Duodenal mucosa (tissue), 2 donors: ENCODE measurements around the gene DOCK3.

Experiments
- H3K27ac ChIP-seq: one replicate; pipeline ENCODE4 v1.7.0; 2013; ENCODE audit warnings: low read depth, low read length
- H3K27me3 ChIP-seq, 2 donors: one replicate each; pipeline ENCODE4 v1.7.0; 2013; ENCODE audit warnings: low read length in 2 of 2, control low read depth in 1 of 2; ENCODE audit not compliant: insufficient read depth in 2 of 2, control insufficient read depth in 1 of 2
- H3K36me3 ChIP-seq, 2 donors: one replicate each; pipeline ENCODE4 v1.7.0; 2013; ENCODE audit warnings: low read length in 2 of 2, control low read depth in 1 of 2; ENCODE audit not compliant: insufficient read depth in 2 of 2, control insufficient read depth in 1 of 2
- H3K4me1 ChIP-seq, 2 donors: one replicate each; pipeline ENCODE4 v1.7.0; 2013; ENCODE audit warnings: low read length in 2 of 2, control low read depth in 1 of 2; ENCODE audit not compliant: insufficient read depth in 2 of 2, control insufficient read depth in 1 of 2
- H3K4me3 ChIP-seq, 2 donors: one replicate each; pipeline ENCODE4 v1.7.0; 2013; ENCODE audit warnings: low read length in 2 of 2, low read depth in 1 of 2
- H3K9ac ChIP-seq, 2 donors: one replicate each; pipeline ENCODE4 v1.7.0; 2013; ENCODE audit warnings: low read length in 2 of 2, low read depth in 1 of 2
- H3K9me3 ChIP-seq, 2 donors: one replicate each; pipeline ENCODE4 v1.7.0; 2013; ENCODE audit warnings: low read length in 2 of 2, control low read depth in 1 of 2; ENCODE audit not compliant: control insufficient read depth in 1 of 2

The DOCK3 gene

GRCh38 chr3:51395493-51396213, 720.9 kb downstream of the DOCK3 start:
- Histone ChIP-seq H3K36me3 (peaks cover 58 to 75% of the 10 kb centered on the region in 2 donors), H3K27ac (no peak overlapping the region), H3K4me3 (no peak overlapping the region), H3K27me3 (no peaks in the 10 kb centered on the region), H3K9me3 (no peaks in the 10 kb centered on the region), H3K9ac (no peak overlapping the region), H3K4me1 (peaks cover 29 to 38% of the 10 kb centered on the region in 2 donors)

- Histone ChIP-seq H3K4me1 (peaks cover 28 to 35% of the 10 kb centered on the region in 2 donors), H3K36me3 (peaks cover 61 to 79% of the 10 kb centered on the region in 2 donors), H3K27me3 (no peaks in the 10 kb centered on the region), H3K9me3 (no peaks in the 10 kb centered on the region), H3K27ac (no peak overlapping the region), H3K9ac (no peak overlapping the region), H3K4me3 (no peak overlapping the region)
These were observed 721.7 kb downstream of the DOCK3 start for GRCh38 chr3:51396401-51396800.

GRCh38 chr3:51397392-51397791, 722.7 kb downstream of the DOCK3 start:
- no peaks in the 10 kb centered on the region for H3K9me3 ChIP-seq
- H3K27ac ChIP-seq, result no peak overlapping the region
- H3K36me3 ChIP-seq, result peaks cover 64 to 82% of the 10 kb centered on the region in 2 donors
- peaks cover 26 to 28% of the 10 kb centered on the region in 2 donors for H3K4me1 ChIP-seq
- H3K9ac ChIP-seq, result no peak overlapping the region
- no peaks in the 10 kb centered on the region for H3K27me3 ChIP-seq
- no peak overlapping the region for H3K4me3 ChIP-seq

- Histone ChIP-seq H3K9ac (no peak overlapping the region), H3K36me3 (peaks cover 62 to 82% of the 10 kb centered on the region in 2 donors), H3K9me3 (no peaks in the 10 kb centered on the region), H3K27me3 (no peaks in the 10 kb centered on the region), H3K4me1 (peaks cover 13 to 14% of the 10 kb centered on the region in 2 donors), H3K4me3 (no peak overlapping the region), H3K27ac (no peak overlapping the region)
These were observed 724.0 kb downstream of the DOCK3 start for GRCh38 chr3:51398595-51399310.

DNA sequence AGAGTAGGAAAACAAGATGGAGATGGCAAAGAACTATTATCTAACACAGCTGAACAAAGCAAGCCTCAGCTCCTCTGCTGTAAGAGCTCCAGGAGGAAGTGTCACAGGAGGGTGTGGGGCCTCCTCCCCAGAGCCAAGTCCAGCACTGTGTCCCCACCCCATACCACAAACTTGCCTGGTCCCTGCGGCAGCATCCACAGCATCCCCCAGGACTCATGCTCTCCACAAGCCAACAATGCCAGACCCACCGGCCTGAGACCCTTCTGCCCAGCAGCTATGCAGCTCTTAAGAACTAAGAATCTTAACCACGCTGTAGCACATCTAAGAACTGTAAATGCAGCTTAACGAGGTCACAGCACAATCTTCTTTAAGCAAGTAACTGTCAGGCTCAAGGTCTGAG, 725.4 kb downstream of the DOCK3 start:
- H3K4me3 ChIP-seq, result no peak overlapping the region
- peaks cover 3 to 6% of the 10 kb centered on the region in 2 donors for H3K4me1 ChIP-seq
- H3K36me3 ChIP-seq, result peaks cover 48 to 76% of the 10 kb centered on the region in 2 donors
- H3K9me3 ChIP-seq, result no peaks in the 10 kb centered on the region
- H3K27ac ChIP-seq, result no peak overlapping the region
- H3K9ac ChIP-seq, result no peak overlapping the region
- H3K27me3 ChIP-seq, result no peaks in the 10 kb centered on the region

GRCh38 chr3:51401735-51402134, 727.0 kb downstream of the DOCK3 start:
- Histone ChIP-seq H3K27ac (no peak overlapping the region), H3K36me3 (peaks cover 39 to 64% of the 10 kb centered on the region in 2 donors)

GRCh38 chr3:51403675-51404074, 728.9 kb downstream of the DOCK3 start:
- Histone ChIP-seq H3K4me1 (peaks cover 0 to 14% of the 10 kb centered on the region in 2 donors), H3K9me3 (no peaks in the 10 kb centered on the region), H3K27ac (no peak overlapping the region), H3K36me3 (peaks cover 34 to 49% of the 10 kb centered on the region in 2 donors), H3K4me3 (no peak overlapping the region), H3K9ac (no peak overlapping the region), H3K27me3 (no peaks in the 10 kb centered on the region)

More at GRCh38 chr3:51401735-51402134, 727.0 kb downstream of the DOCK3 start:
- H3K27me3 ChIP-seq, result no peaks in the 10 kb centered on the region
- H3K9me3 ChIP-seq, result no peaks in the 10 kb centered on the region
- no peak overlapping the region for H3K4me3 ChIP-seq
- no peak overlapping the region for H3K9ac ChIP-seq
- H3K4me1 ChIP-seq, result peaks cover 0 to 6% of the 10 kb centered on the region in 2 donors

- Histone ChIP-seq H3K9ac (no peak overlapping the region), H3K27ac (no peak overlapping the region), H3K27me3 (no peaks in the 10 kb centered on the region), H3K4me1 (peaks cover 0 to 14% of the 10 kb centered on the region in 2 donors), H3K4me3 (no peak overlapping the region), H3K36me3 (peaks cover 27 to 56% of the 10 kb centered on the region in 2 donors), H3K9me3 (no peaks in the 10 kb centered on the region)
These were observed 733.3 kb downstream of the DOCK3 start for GRCh38 chr3:51408021-51408420.

GRCh38 chr3:51408813-51409212, 734.1 kb downstream of the DOCK3 start:
- H3K4me3 ChIP-seq, result no peak overlapping the region
- no peaks in the 10 kb centered on the region for H3K27me3 ChIP-seq
- no peak overlapping the region for H3K9ac ChIP-seq
- peaks cover 22 to 57% of the 10 kb centered on the region in 2 donors for H3K36me3 ChIP-seq
- peaks cover 0 to 14% of the 10 kb centered on the region in 2 donors for H3K4me1 ChIP-seq
- no peak overlapping the region for H3K27ac ChIP-seq
- no peaks in the 10 kb centered on the region for H3K9me3 ChIP-seq

DNA sequence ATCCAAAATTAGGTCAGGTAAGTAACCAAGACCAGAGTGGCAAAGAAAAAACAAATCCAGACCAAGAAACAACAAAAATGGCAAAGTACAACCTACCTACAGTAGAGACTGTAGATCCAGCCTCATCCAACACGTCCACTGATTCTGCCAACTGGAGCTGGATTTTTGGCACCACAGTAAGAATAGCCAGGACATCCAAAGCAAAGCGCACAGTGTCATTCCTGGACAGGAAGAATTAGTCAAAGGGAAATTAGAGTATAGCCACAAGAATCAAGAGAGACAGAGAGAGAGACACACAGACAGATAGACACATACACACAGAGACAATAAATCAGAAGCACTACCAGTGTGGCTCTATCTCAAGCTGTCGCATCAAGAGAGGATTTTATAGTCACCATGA, 747.5 kb downstream of the DOCK3 start:
- no peak overlapping the region for H3K4me3 ChIP-seq
- no peak overlapping the region for H3K9ac ChIP-seq
- H3K27ac ChIP-seq, result no peak overlapping the region
- peaks cover 27 to 45% of the 10 kb centered on the region in 2 donors for H3K36me3 ChIP-seq
- no peaks in the 10 kb centered on the region for H3K27me3 ChIP-seq
- no peaks in the 10 kb centered on the region for H3K9me3 ChIP-seq
- no peaks in the 10 kb centered on the region for H3K4me1 ChIP-seq
